ENCODE data around the gene OAS2. TPM values are rescaled to one million over a fixed set of nuclear protein-coding genes. Genes with fewer than 3 reads are reported as not detected.
"Not testable (repeated sequence)": the region's sequence is repeated elsewhere in the genome, so short reads cannot be mapped to it uniquely, and the experiment has no call there.

Gene OAS2
- total RNA-seq, 2 experiments from 2014 or later: 140 to 148 TPM

DNA sequence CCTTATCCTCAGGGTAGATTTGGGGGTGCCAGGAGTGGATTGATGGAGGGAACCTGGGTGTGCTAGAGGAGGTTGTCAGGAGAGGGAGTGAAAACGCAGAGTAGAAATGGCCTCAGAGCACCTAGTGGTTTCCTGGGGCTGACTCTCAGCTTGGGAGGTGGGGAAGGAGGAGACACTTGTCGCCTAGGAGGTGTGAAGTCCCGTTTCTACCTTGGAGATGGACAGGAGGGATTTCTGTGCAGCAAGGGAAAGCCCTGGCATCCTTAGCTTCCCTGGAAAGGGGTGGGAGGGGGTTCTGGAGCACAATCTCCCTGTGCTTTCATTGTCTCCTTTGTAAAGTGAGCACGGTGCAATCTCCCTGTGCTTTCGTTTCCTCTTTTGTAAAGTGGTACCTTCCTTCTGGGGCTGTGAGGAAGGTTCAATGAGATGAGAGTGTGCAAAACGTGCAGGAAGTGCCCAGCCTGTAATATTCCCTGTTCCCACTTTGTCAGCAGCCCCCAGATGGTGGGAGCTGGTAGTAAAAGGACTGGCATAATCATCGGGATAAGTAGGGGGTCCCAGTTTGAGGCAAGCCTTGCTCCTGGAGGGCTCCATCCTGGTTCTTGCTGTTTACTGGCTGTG, 38.4 kb upstream of the OAS2 start:
- ChIA-PET POLR2A (interaction anchor here (0.5 to 1.0 kb wide), 2 partner anchors 38 to 245 kb away, joined by 3 read pairs; partner anchors contain the start of genes DDX54 and OAS2), CTCF (interaction anchor here (0.6 to 1.2 kb wide), 2 partner anchors 31 to 38 kb away, joined by 4 to 5 read pairs; partner anchors contain the start of gene OAS2)
- intact Hi-C loops (cut with micrococcal nuclease): no loop called here
- H3K4me1 Mint-ChIP-seq (ENCODE audit: low read depth): peaks cover 30% of the 10 kb centered on the region
- H3K27me3 Mint-ChIP-seq: no peaks in the 10 kb centered on the region
- H3K4me3 Mint-ChIP-seq: peak overlapping the region; percentile 69
- no peaks in the 10 kb centered on the region for H3K36me3 Mint-ChIP-seq
- peak; percentile 30 for DNase-seq
- peak overlapping the region; percentile 44 for H3K27ac Mint-ChIP-seq
- peaks cover 2% of the 10 kb centered on the region for H3K9me3 Mint-ChIP-seq

DNA sequence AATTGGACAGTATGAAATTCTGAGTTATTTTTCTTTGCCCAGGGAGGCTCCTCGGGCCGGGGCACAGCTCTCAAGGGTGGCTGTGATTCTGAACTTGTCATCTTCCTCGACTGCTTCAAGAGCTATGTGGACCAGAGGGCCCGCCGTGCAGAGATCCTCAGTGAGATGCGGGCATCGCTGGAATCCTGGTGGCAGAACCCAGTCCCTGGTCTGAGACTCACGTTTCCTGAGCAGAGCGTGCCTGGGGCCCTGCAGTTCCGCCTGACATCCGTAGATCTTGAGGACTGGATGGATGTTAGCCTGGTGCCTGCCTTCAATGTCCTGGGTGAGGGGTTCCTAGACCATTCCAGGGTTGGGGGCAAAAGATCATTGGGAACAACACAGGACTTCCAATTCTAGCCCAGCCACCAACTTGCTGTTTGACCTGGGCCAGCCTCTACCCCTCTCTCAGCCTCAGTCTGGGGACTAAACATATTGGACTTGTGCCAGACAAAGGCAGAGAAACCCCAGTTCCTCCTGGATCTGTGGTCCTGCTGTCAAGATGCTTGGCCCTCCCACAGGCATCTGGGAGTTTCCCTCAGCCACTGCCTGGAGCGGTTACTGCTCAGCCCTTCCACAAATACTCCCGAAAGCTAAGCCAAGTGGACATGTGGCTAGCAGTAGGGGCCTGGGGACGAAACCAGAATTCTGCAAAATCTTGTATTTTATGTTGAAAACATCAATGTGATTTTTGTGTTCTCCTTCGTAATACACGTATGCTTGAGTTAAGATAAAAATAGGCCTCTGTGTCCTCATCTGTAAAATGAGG, 36.6 kb upstream of the OAS2 start:
- Mint-ChIP-seq H3K4me3 (no peak overlapping the region), H3K27me3 (no peaks in the 10 kb centered on the region), H3K9me3 (no peaks in the 10 kb centered on the region), H3K27ac (no peak overlapping the region), H3K36me3 (peaks cover 5% of the 10 kb centered on the region), H3K4me1 (ENCODE audit: low read depth) (peaks cover 28% of the 10 kb centered on the region)
- POLR2A ChIA-PET: interaction anchor here (1.2 kb wide), 1 partner anchor 36 kb away, joined by 3 read pairs; the partner anchor contains the start of gene OAS2
- CTCF ChIA-PET: interaction anchor here (0.7 kb wide), 1 partner anchor 52 kb away, joined by 4 read pairs; no protein-coding TSS in a partner anchor
- no peak for DNase-seq
- intact Hi-C loops (cut with micrococcal nuclease): no loop called here

DNA sequence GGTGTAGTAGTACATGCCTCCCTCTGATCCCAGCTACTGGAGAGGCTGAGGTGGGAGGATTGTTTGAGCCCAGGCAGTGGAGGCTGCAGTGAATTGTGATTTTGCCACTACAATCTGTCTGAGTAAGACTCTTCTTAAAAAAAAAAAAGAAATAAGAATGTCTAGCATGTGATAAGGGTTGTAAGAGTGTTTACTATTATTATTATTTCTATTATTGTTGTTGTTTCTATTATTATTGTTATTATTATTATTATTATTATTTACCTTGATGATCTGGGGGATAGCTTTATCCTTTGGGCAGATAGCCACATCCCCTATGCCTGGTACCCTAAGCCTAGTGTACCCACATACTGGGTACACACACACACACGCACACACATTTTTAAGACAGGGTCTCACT, 35.7 kb upstream of the OAS2 start:
- Mint-ChIP-seq H3K27me3 (no peaks in the 10 kb centered on the region), H3K4me3 (no peak overlapping the region), H3K36me3 (peaks cover 13% of the 10 kb centered on the region), H3K4me1 (ENCODE audit: low read depth) (peaks cover 23% of the 10 kb centered on the region), H3K27ac (no peak overlapping the region), H3K9me3 (peaks cover 4% of the 10 kb centered on the region)
- intact Hi-C loops (cut with micrococcal nuclease): no loop called here
- ChIA-PET POLR2A (interaction anchor here (0.7 to 1.2 kb wide), 2 partner anchors 25 to 36 kb away, joined by 3 read pairs; partner anchors contain the start of gene OAS2), CTCF (no interaction called here)
- no peak for DNase-seq

DNA sequence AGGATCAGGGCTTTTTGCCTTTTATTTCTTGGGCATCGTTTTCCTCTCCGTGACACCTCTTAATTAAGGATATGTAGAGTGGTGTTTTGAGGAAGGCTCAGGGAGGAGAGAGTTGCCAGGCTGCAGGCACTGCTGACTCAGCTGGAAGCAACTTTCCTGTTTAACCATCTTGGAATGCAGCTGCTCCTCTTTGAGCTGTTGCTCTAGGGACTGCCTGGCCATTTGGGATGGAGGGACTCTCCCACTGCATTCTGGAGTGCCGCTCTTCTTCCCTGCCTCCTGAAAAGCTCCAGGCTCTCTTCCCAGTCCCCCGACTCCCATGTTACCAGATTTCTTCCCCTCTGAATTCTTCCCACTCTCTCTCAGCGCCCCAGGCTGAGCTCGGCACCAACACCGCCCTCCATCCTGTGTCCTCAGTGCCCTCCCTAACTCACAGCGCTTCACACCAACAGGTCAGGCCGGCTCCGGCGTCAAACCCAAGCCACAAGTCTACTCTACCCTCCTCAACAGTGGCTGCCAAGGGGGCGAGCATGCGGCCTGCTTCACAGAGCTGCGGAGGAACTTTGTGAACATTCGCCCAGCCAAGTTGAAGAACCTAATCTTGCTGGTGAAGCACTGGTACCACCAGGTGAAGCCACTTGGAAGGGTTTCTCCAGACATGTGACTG, 34.2 kb upstream of the OAS2 start:
- H3K27me3 Mint-ChIP-seq: no peaks in the 10 kb centered on the region
- intact Hi-C loops (cut with micrococcal nuclease): no loop called here
- DNase-seq: no peak
- ChIA-PET POLR2A (no interaction called here), CTCF (interaction anchor here (1.6 kb wide), 1 partner anchor 49 kb away, joined by 5 read pairs; no protein-coding TSS in a partner anchor)
- peaks cover 4% of the 10 kb centered on the region for H3K9me3 Mint-ChIP-seq
- H3K36me3 Mint-ChIP-seq: peaks cover 14% of the 10 kb centered on the region
- H3K4me1 Mint-ChIP-seq (ENCODE audit: low read depth): peaks cover 14% of the 10 kb centered on the region
- H3K27ac Mint-ChIP-seq: no peak overlapping the region
- no peak overlapping the region for H3K4me3 Mint-ChIP-seq

DNA sequence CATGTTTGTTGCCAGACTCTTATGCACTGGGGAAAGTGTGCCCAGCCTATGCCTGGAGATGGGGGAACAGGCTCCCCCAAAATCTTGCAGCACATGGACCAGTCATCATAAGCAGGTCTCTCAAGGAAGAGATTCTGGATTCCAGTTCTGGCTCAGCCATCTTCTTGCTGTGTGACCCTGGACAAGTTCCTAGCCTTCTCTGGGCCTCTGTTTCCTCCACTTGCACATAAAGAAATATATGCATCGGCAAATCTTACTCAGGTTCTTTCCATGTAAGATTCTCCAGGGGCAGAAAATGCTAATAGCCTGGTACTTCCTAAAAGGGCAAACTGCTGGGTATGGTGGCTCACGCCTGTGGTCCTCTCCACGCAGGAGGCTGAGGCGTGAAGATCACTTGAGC, 32.8 kb upstream of the OAS2 start:
- ChIA-PET POLR2A (no interaction called here), CTCF (no interaction called here)
- no peak overlapping the region for H3K4me3 Mint-ChIP-seq
- peaks cover 19% of the 10 kb centered on the region for H3K36me3 Mint-ChIP-seq
- peaks cover under 1% of the 10 kb centered on the region for H3K4me1 Mint-ChIP-seq (ENCODE audit: low read depth)
- no peaks in the 10 kb centered on the region for H3K27me3 Mint-ChIP-seq
- no peak for DNase-seq
- H3K9me3 Mint-ChIP-seq: peaks cover 4% of the 10 kb centered on the region
- intact Hi-C loops (cut with micrococcal nuclease): no loop called here
- no peak overlapping the region for H3K27ac Mint-ChIP-seq

DNA sequence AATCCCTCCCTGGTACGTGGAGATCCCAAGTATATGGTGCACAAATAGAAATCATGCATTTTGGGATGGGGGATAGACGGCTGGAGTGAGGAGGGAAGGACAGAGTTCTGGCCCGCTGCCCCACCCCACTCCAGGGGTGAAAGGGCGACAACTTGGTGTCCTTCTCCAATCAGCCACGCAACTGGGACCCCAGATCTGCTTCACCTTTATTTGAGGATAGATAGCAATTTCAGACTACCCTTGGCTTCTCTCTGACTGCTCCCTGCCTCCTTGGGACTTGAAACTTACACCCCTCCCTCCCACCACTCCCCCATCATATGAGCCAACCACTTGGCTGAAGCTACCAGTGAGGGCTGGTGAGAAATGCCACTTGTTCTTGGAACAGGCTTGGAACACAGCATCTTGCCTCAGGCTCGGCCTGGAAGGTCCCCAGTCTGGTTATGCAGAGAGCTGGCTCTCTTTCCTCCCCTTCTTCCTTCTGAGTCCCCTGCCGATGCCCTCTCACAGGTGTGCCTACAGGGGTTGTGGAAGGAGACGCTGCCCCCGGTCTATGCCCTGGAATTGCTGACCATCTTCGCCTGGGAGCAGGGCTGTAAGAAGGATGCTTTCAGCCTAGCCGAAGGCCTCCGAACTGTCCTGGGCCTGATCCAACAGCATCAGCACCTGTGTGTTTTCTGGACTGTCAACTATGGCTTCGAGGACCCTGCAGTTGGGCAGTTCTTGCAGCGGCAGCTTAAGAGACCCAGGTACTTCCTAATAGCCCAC, 31.9 kb upstream of the OAS2 start:
- intact Hi-C loops (cut with micrococcal nuclease): no loop called here
- no peak overlapping the region for H3K4me3 Mint-ChIP-seq
- POLR2A ChIA-PET: no interaction called here
- peaks cover 4% of the 10 kb centered on the region for H3K9me3 Mint-ChIP-seq
- H3K36me3 Mint-ChIP-seq: peaks cover 27% of the 10 kb centered on the region
- no peak overlapping the region for H3K27ac Mint-ChIP-seq
- DNase-seq: no peak
- H3K27me3 Mint-ChIP-seq: no peaks in the 10 kb centered on the region
- no peaks in the 10 kb centered on the region for H3K4me1 Mint-ChIP-seq (ENCODE audit: low read depth)
- CTCF ChIA-PET: interaction anchor here (0.5 kb wide), 1 partner anchor 150 kb away, joined by 3 read pairs; no protein-coding TSS in a partner anchor

DNA sequence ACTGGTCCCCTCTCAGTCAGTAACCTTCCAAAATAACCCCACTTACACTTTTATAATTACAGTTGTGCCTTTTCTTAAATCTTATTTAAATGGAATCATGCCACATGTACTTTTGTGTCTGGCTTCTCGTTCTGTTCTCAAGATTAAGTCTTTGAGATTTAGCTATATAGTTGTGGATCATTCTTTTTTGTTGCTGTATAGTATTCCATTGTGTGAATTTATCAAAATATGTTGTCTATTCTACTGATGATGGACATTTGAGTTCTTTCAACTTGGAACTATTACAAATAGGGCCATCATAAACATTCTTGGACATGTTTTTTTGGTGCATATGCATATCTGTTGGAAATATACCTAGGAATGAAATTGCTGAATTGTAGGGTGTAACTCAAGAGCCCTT, 31.0 kb upstream of the OAS2 start:
- CTCF ChIA-PET: interaction anchor here (0.5 kb wide), 1 partner anchor 149 kb away, joined by 3 read pairs; no protein-coding TSS in a partner anchor
- no peak overlapping the region for H3K4me3 Mint-ChIP-seq
- H3K36me3 Mint-ChIP-seq: peaks cover 32% of the 10 kb centered on the region
- H3K27me3 Mint-ChIP-seq: no peaks in the 10 kb centered on the region
- no peak overlapping the region for H3K27ac Mint-ChIP-seq
- DNase-seq: no peak
- intact Hi-C loops (cut with micrococcal nuclease): no loop called here
- no peaks in the 10 kb centered on the region for H3K4me1 Mint-ChIP-seq (ENCODE audit: low read depth)
- peaks cover 5% of the 10 kb centered on the region for H3K9me3 Mint-ChIP-seq
- POLR2A ChIA-PET: no interaction called here

DNA sequence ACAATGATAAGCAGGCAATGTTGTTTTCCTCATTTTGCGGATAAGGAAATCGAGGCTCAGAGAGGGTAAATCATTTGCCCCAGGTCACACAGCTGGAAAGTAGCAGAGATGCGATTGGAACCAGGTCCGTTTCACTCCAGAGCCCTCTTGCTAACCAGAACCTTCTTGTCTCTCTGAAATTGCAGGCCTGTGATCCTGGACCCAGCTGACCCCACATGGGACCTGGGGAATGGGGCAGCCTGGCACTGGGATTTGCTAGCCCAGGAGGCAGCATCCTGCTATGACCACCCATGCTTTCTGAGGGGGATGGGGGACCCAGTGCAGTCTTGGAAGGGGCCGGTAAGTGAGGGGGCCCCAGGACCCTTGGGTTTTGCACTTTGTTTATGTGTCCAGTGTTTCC, 30.6 kb upstream of the OAS2 start:
- no peak for DNase-seq
- POLR2A ChIA-PET: no interaction called here
- Mint-ChIP-seq H3K27me3 (no peaks in the 10 kb centered on the region), H3K36me3 (peaks cover 36% of the 10 kb centered on the region), H3K27ac (no peak overlapping the region), H3K4me1 (ENCODE audit: low read depth) (no peaks in the 10 kb centered on the region), H3K4me3 (no peak overlapping the region), H3K9me3 (peaks cover 8% of the 10 kb centered on the region)
- intact Hi-C loops (cut with micrococcal nuclease): no loop called here
- CTCF ChIA-PET: interaction anchor here (1.4 kb wide), 1 partner anchor 45 kb away, joined by 6 read pairs; no protein-coding TSS in a partner anchor

DNA sequence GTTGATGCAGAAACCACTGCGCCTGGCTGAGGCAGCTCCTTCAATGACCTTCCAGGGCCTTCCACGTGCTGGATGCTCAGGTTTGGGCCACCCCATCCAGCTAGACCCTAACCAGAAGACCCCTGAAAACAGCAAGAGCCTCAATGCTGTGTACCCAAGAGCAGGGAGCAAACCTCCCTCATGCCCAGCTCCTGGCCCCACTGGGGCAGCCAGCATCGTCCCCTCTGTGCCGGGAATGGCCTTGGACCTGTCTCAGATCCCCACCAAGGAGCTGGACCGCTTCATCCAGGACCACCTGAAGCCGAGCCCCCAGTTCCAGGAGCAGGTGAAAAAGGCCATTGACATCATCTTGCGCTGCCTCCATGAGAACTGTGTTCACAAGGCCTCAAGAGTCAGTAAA, 29.5 kb upstream of the OAS2 start:
- CTCF ChIA-PET: interaction anchor here (1.4 kb wide), 1 partner anchor 44 kb away, joined by 6 read pairs; no protein-coding TSS in a partner anchor
- H3K36me3 Mint-ChIP-seq: peaks cover 40% of the 10 kb centered on the region

DNA sequence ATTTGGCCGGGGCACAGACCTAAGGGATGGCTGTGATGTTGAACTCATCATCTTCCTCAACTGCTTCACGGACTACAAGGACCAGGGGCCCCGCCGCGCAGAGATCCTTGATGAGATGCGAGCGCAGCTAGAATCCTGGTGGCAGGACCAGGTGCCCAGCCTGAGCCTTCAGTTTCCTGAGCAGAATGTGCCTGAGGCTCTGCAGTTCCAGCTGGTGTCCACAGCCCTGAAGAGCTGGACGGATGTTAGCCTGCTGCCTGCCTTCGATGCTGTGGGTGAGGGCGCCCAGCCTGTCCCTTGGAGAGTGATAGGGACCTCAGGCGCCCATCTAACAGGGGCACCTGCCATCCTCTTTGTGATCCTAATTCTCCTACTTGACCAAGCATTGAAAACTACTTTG, 27.6 kb upstream of the OAS2 start:
- CTCF ChIA-PET: no interaction called here

More for the DNA sequence above, 29.5 kb upstream of the OAS2 start:
- POLR2A ChIA-PET: no interaction called here
- Mint-ChIP-seq H3K27ac (no peak overlapping the region), H3K4me1 (ENCODE audit: low read depth) (no peaks in the 10 kb centered on the region), H3K27me3 (no peaks in the 10 kb centered on the region), H3K4me3 (no peak overlapping the region), H3K9me3 (peaks cover 11% of the 10 kb centered on the region)
- intact Hi-C loops (cut with micrococcal nuclease): no loop called here
- DNase-seq: no peak

DNA sequence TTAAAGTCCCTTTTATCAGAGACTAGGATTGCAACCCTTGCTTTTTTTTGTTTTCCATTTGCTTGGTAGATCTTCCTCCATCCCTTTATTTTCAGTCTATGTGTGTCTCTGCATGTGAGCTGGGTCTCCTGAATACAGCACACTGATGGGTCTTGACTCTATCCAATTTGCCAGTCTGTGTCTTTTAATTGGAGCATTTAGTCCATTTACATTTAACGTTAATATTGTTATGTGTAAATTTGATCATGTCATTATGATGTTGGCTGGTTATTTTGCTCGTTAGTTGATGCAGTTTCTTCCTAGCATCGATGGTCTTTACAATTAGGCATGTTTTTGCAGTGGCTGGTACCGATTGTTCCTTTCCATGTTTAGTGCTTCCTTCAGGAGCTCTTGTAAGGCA, 21.2 kb upstream of the OAS2 start:
- CTCF ChIA-PET; H3K27ac Mint-ChIP-seq; H3K4me1 Mint-ChIP-seq (ENCODE audit: low read depth); H3K4me3 Mint-ChIP-seq; H3K27me3 Mint-ChIP-seq; POLR2A ChIA-PET; DNase-seq; intact Hi-C loops (cut with micrococcal nuclease): not testable (repeated sequence)
- Mint-ChIP-seq H3K36me3 (peaks cover 74% of the 10 kb centered on the region), H3K9me3 (peaks cover 24% of the 10 kb centered on the region)

More for the DNA sequence above, 27.6 kb upstream of the OAS2 start:
- Mint-ChIP-seq H3K4me1 (ENCODE audit: low read depth) (no peaks in the 10 kb centered on the region), H3K27ac (no peak overlapping the region), H3K4me3 (no peak overlapping the region), H3K27me3 (no peaks in the 10 kb centered on the region), H3K9me3 (peaks cover 11% of the 10 kb centered on the region), H3K36me3 (peaks cover 47% of the 10 kb centered on the region)
- POLR2A ChIA-PET: no interaction called here
- intact Hi-C loops (cut with micrococcal nuclease): no loop called here
- no peak for DNase-seq
